Measurements from ENCODE around the gene ADAM12. TPM values are rescaled to one million over a fixed set of nuclear protein-coding genes. Genes with fewer than 3 reads are reported as not detected.

The ADAM12 gene
- total and polyA plus RNA-seq, 7 donors, result under 0.01 to 0.82 (median 0.46) TPM; not detected in 1

- no peak for TF ChIP-seq EP300 (IDR thresholded peaks at IDR 0.05)
- no peak for TF ChIP-seq POLR2A (IDR thresholded peaks at IDR 0.05)
- TF ChIP-seq CTCF (IDR thresholded peaks at IDR 0.05), result no peak
- TF ChIP-seq POLR2AphosphoS5 (IDR thresholded peaks at IDR 0.05), result no peak
- H3K4me1 ChIP-seq, result no peaks in the 10 kb centered on the region
- 85 to 86% methylated on average over 8 of the region's 8 CpGs for WGBS, 2 donors
Observed at GRCh38 chr10:126004752-126005151, 383.5 kb downstream of the ADAM12 start.

GRCh38 chr10:126001576-126001975 is 386.7 kb downstream of the ADAM12 start:
- Histone ChIP-seq H3K9me3 (no peaks in the 10 kb centered on the region), H3K27ac (no peak overlapping the region), H3K36me3 (no peaks in the 10 kb centered on the region), H3K27me3 (no peaks in the 10 kb centered on the region), H3K4me3 (no peak overlapping the region), H3K4me1 (no peaks in the 10 kb centered on the region)
- no peak for DNase-seq
- TF ChIP-seq EP300 (IDR thresholded peaks at IDR 0.05), result no peak
- no peak for TF ChIP-seq CTCF (IDR thresholded peaks at IDR 0.05)
- no peak for TF ChIP-seq POLR2A (IDR thresholded peaks at IDR 0.05)
- no peak for TF ChIP-seq POLR2AphosphoS5 (IDR thresholded peaks at IDR 0.05)
- intact Hi-C loops (cut with DNase I), result no loop called here
- 62 to 63% methylated on average over 2 of the region's 2 CpGs for WGBS, 2 donors

More at GRCh38 chr10:126004752-126005151, 383.5 kb downstream of the ADAM12 start:
- no peak overlapping the region for H3K4me3 ChIP-seq
- H3K36me3 ChIP-seq, result no peaks in the 10 kb centered on the region
- H3K9me3 ChIP-seq, result no peaks in the 10 kb centered on the region
- DNase-seq, result no peak
- no peaks in the 10 kb centered on the region for H3K27me3 ChIP-seq
- H3K27ac ChIP-seq, result no peak overlapping the region
- intact Hi-C loops (cut with DNase I), result no loop called here

- intact Hi-C loops (cut with DNase I), result no loop called here
- H3K4me1 ChIP-seq, result no peaks in the 10 kb centered on the region
- H3K27ac ChIP-seq, result no peak overlapping the region
- no peaks in the 10 kb centered on the region for H3K9me3 ChIP-seq
- H3K36me3 ChIP-seq, result no peaks in the 10 kb centered on the region
- H3K4me3 ChIP-seq, result no peak overlapping the region
- 76 to 80% methylated on average over 3 of the region's 3 CpGs for WGBS, 2 donors
- TF ChIP-seq POLR2AphosphoS5 (IDR thresholded peaks at IDR 0.05) (no peak), POLR2A (IDR thresholded peaks at IDR 0.05) (no peak), CTCF (IDR thresholded peaks at IDR 0.05) (no peak), EP300 (IDR thresholded peaks at IDR 0.05) (no peak)
- no peak for DNase-seq
- H3K27me3 ChIP-seq, result no peaks in the 10 kb centered on the region
Observed at GRCh38 chr10:125999694-126000093, 388.6 kb downstream of the ADAM12 start.

DNA sequence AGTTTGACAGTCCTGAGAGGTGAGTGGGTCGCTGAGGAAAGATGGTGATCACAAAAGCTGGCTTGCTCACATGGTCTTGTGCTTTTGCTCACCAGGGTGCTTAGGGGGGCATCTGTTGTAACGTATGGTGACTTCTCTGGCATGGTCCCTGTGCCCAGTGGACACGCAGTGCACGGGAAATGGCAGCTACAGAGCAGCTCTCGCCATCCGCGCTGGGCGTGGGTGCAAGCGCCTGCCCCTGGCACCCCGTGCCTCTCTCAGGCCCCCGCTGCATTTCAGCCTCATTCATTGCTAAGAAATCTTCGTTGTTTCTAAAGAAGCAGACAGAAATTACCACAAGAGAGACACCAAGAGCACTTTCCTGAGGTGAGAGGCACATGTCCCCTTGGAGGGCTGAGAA is 390.7 kb downstream of the ADAM12 start:
- Histone ChIP-seq H3K9me3 (no peaks in the 10 kb centered on the region), H3K27me3 (no peaks in the 10 kb centered on the region), H3K4me1 (no peaks in the 10 kb centered on the region), H3K4me3 (no peak overlapping the region), H3K36me3 (no peaks in the 10 kb centered on the region), H3K27ac (no peak overlapping the region)
- TF ChIP-seq POLR2A (IDR thresholded peaks at IDR 0.05) (no peak), EP300 (IDR thresholded peaks at IDR 0.05) (no peak), CTCF (IDR thresholded peaks at IDR 0.05) (no peak), POLR2AphosphoS5 (IDR thresholded peaks at IDR 0.05) (no peak)
- 94 to 95% methylated on average over 12 of the region's 12 CpGs for WGBS, 2 donors
- intact Hi-C loops (cut with DNase I), result no loop called here
- DNase-seq, result no peak

- whole genome bisulfite sequencing, 2 donors, result 90 to 95% methylated on average over 9 of the region's 9 CpGs
Observed at GRCh38 chr10:125995726-125996304, 392.5 kb downstream of the ADAM12 start.

More at GRCh38 chr10:125995726-125996304, 392.5 kb downstream of the ADAM12 start:
- Histone ChIP-seq H3K4me1 (no peaks in the 10 kb centered on the region), H3K36me3 (no peaks in the 10 kb centered on the region), H3K9me3 (no peaks in the 10 kb centered on the region), H3K4me3 (no peak overlapping the region), H3K27me3 (no peaks in the 10 kb centered on the region), H3K27ac (no peak overlapping the region)
- TF ChIP-seq POLR2A (IDR thresholded peaks at IDR 0.05) (no peak), CTCF (IDR thresholded peaks at IDR 0.05) (no peak), EP300 (IDR thresholded peaks at IDR 0.05) (no peak), POLR2AphosphoS5 (IDR thresholded peaks at IDR 0.05) (no peak)
- DNase-seq, result no peak
- intact Hi-C loops (cut with DNase I), result no loop called here

All from sigmoid colon (tissue), 7 donors.